Progenitor cell of endocrine pancreas (in vitro differentiated cells): ENCODE results near the gene AQP10. TPM values are rescaled to one million over a fixed set of nuclear protein-coding genes. Genes with fewer than 3 reads are reported as not detected.

Experiments used
- DNase-seq: peaks from one replicate; pipeline ENCODE4 v3.0.0; 2021; ENCODE audit warnings: low spot score; ENCODE audit not compliant: unreplicated experiment
- H3K27ac Mint-ChIP-seq: 2 replicates; pipeline ENCODE4 v1.8.0; 2021; ENCODE audit warnings: mild to moderate bottlenecking, moderate library complexity, mixed read lengths
- H3K27me3 Mint-ChIP-seq: 2 replicates; pipeline ENCODE4 v1.8.0; 2021; ENCODE audit warnings: mixed read lengths
- H3K36me3 Mint-ChIP-seq: 2 replicates; pipeline ENCODE4 v1.8.0; 2022; ENCODE audit warnings: mixed read lengths; ENCODE audit not compliant: insufficient read depth
- H3K4me1 Mint-ChIP-seq: 2 replicates; pipeline ENCODE4 v1.8.0; 2021; ENCODE audit warnings: low read depth, mixed read lengths
- H3K4me3 Mint-ChIP-seq: 2 replicates; pipeline ENCODE4 v1.8.0; 2021; ENCODE audit warnings: low read depth, mild to moderate bottlenecking, moderate library complexity, mixed read lengths
- H3K9me3 Mint-ChIP-seq: 2 replicates; pipeline ENCODE4 v1.8.0; 2021; ENCODE audit warnings: low read depth, mixed read lengths
- CTCF ChIP-seq: fragments of 200-600 bp; sonication (generic); IDR thresholded peaks from one replicate; pipeline ENCODE4 v1.5.0; 2021; ENCODE audit warnings: antibody characterized with exemption, mild to moderate bottlenecking; ENCODE audit not compliant: unreplicated experiment
- total RNA-seq: library from RNA; stranded (reverse); gene quantifications from 2 replicates; pipeline ENCODE4 v1.2.1, GENCODE V29; 2021

The AQP10 gene
- total RNA-seq, 1 donor from 2014 or later = 0.96 TPM

GRCh38 chr1:154288661-154289060 is 32.2 kb upstream of the AQP10 start:
- no peak overlapping the region for H3K27ac Mint-ChIP-seq
- DNase-seq = no peak
- H3K36me3 Mint-ChIP-seq = peaks cover 3% of the 10 kb centered on the region
- peaks cover 7% of the 10 kb centered on the region for H3K4me1 Mint-ChIP-seq
- H3K27me3 Mint-ChIP-seq = no peaks in the 10 kb centered on the region
- TF ChIP-seq CTCF = no peak
- no peak overlapping the region for H3K4me3 Mint-ChIP-seq
- peaks cover 7% of the 10 kb centered on the region for H3K9me3 Mint-ChIP-seq

GRCh38 chr1:154290921-154291320 is 30.0 kb upstream of the AQP10 start:
- Mint-ChIP-seq H3K27me3 (no peaks in the 10 kb centered on the region), H3K27ac (no peak overlapping the region)
- TF ChIP-seq CTCF = no peak

GRCh38 chr1:154295408-154296235 is 25.3 kb upstream of the AQP10 start:
- no peaks in the 10 kb centered on the region for H3K4me1 Mint-ChIP-seq
- H3K27me3 Mint-ChIP-seq = no peaks in the 10 kb centered on the region
- H3K27ac Mint-ChIP-seq = no peak overlapping the region
- peaks cover 8% of the 10 kb centered on the region for H3K36me3 Mint-ChIP-seq
- no peak for DNase-seq
- peaks cover 16% of the 10 kb centered on the region for H3K9me3 Mint-ChIP-seq
- H3K4me3 Mint-ChIP-seq = no peak overlapping the region
- TF ChIP-seq CTCF = no peak

More at GRCh38 chr1:154290921-154291320, 30.0 kb upstream of the AQP10 start:
- Mint-ChIP-seq H3K9me3 (peaks cover 16% of the 10 kb centered on the region), H3K4me3 (no peak overlapping the region), H3K4me1 (peaks cover 7% of the 10 kb centered on the region), H3K36me3 (peaks cover 7% of the 10 kb centered on the region)
- DNase-seq = no peak

- Mint-ChIP-seq H3K36me3 (peaks cover 1% of the 10 kb centered on the region), H3K27ac (no peak overlapping the region), H3K4me1 (no peaks in the 10 kb centered on the region)
These were observed 19.3 kb upstream of the AQP10 start for GRCh38 chr1:154301582-154301981.

More at GRCh38 chr1:154301582-154301981, 19.3 kb upstream of the AQP10 start:
- no peak for DNase-seq
- TF ChIP-seq CTCF = no peak
- H3K27me3 Mint-ChIP-seq = no peaks in the 10 kb centered on the region
- H3K4me3 Mint-ChIP-seq = no peak overlapping the region
- H3K9me3 Mint-ChIP-seq = peaks cover 3% of the 10 kb centered on the region
